Gastrocnemius medialis (tissue), 4 donors: ENCODE results near the gene CDH2.

Experiments
- CTCF ChIP-seq, 5 experiments: fragments of 450-650 bp in 3 of 5; fragments of 200-600 bp in 2 of 5; sonication (generic) in 2 of 5; IDR thresholded peaks in 4 of 5; conservative IDR thresholded peaks in 1 of 5; 1 replicate in 4 of 5; 2 replicates in 1 of 5; pipeline ENCODE4 v1.5.1; 2016 to 2019; ENCODE audit warnings: antibody characterized with exemption in 5 of 5, mild to moderate bottlenecking in 3 of 5, moderate library complexity in 3 of 5
- POLR2A ChIP-seq, 2 donors: fragments of 450-650 bp; IDR thresholded peaks; one replicate each; pipeline ENCODE4 v1.6.1; 2017; ENCODE audit warnings: antibody characterized with exemption in 2 of 2, mild to moderate bottlenecking in 2 of 2, moderate library complexity in 2 of 2

GRCh38 chr18:28073658-28074057 lies 103.3 kb downstream of the CDH2 start:
- no peak for TF ChIP-seq CTCF (IDR thresholded peaks at IDR 0.05 in 4 of 5, conservative IDR thresholded peaks at IDR 0.05 in 1 of 5)
- no peak for TF ChIP-seq POLR2A (IDR thresholded peaks at IDR 0.05)
